GM21390 (cell line): ENCODE measurements around the gene MYL3.
"Not testable (repeated sequence)": the region's sequence is repeated elsewhere in the genome, so short reads cannot be mapped to it uniquely, and the experiment has no call there.

ENCODE experiments used
- ATAC-seq: cut with Tn5 transposase; IDR thresholded peaks from one replicate; pipeline ENCODE4 v1.9.1; 2021; ENCODE audit not compliant: unreplicated experiment

Gene MYL3

GRCh38 chr3:46831316-46831715, 31.9 kb downstream of the MYL3 start:
- no peak for ATAC-seq

GRCh38 chr3:46830801-46831200, 32.4 kb downstream of the MYL3 start:
- no peak for ATAC-seq

- peak; percentile 93 for ATAC-seq
These were observed 33.5 kb downstream of the MYL3 start for GRCh38 chr3:46829699-46830208.

- ATAC-seq, result no peak
These were observed 37.8 kb downstream of the MYL3 start for GRCh38 chr3:46825450-46825849.

- ATAC-seq, result no peak
These were observed 38.9 kb downstream of the MYL3 start for GRCh38 chr3:46824211-46824970.

- ATAC-seq, result not testable (repeated sequence)
These were observed 39.9 kb downstream of the MYL3 start for GRCh38 chr3:46823314-46823713.

GRCh38 chr3:46821553-46821952, 41.7 kb downstream of the MYL3 start:
- no peak for ATAC-seq

- no peak for ATAC-seq
These were observed 42.4 kb downstream of the MYL3 start for GRCh38 chr3:46820852-46821251.

- ATAC-seq, result no peak
These were observed 50.9 kb downstream of the MYL3 start for GRCh38 chr3:46812237-46812791.

- ATAC-seq, result no peak
These were observed 51.5 kb downstream of the MYL3 start for GRCh38 chr3:46811615-46812236.

- not testable (repeated sequence) for ATAC-seq
These were observed 54.5 kb downstream of the MYL3 start for GRCh38 chr3:46808766-46809165.
